GM21529 (cell line): ENCODE data around the gene ECT2L.

Source experiments
- ATAC-seq: cut with Tn5 transposase; IDR thresholded peaks from one replicate; pipeline ENCODE4 v1.9.1; 2021; ENCODE audit not compliant: unreplicated experiment

ECT2L gene

GRCh38 chr6:138803331-138803730, 7.4 kb downstream of the ECT2L start:
- ATAC-seq: no peak

GRCh38 chr6:138803861-138804260, 8.0 kb downstream of the ECT2L start:
- no peak for ATAC-seq

- ATAC-seq: no peak
These were observed 9.3 kb downstream of the ECT2L start for GRCh38 chr6:138805016-138805765.

- no peak for ATAC-seq
These were observed 11.0 kb downstream of the ECT2L start for GRCh38 chr6:138806889-138807288.

GRCh38 chr6:138809677-138810076, 13.8 kb downstream of the ECT2L start:
- no peak for ATAC-seq

- ATAC-seq: no peak
These were observed 16.0 kb downstream of the ECT2L start for GRCh38 chr6:138811866-138812265.

- no peak for ATAC-seq
These were observed 18.4 kb downstream of the ECT2L start for GRCh38 chr6:138814179-138814834.

- no peak for ATAC-seq
These were observed 19.3 kb downstream of the ECT2L start for GRCh38 chr6:138815221-138815620.

- peak; percentile 52 for ATAC-seq
These were observed 20.1 kb downstream of the ECT2L start for GRCh38 chr6:138815797-138816528.

- peak; percentile 20 for ATAC-seq
These were observed 21.9 kb downstream of the ECT2L start for GRCh38 chr6:138817799-138818198.

GRCh38 chr6:138818496-138819194, 22.8 kb downstream of the ECT2L start:
- ATAC-seq: peak; percentile 78

GRCh38 chr6:138821519-138821918, 25.6 kb downstream of the ECT2L start:
- ATAC-seq: no peak

- no peak for ATAC-seq
These were observed 28.7 kb downstream of the ECT2L start for GRCh38 chr6:138824482-138825144.

- ATAC-seq: no peak
These were observed 34.4 kb downstream of the ECT2L start for GRCh38 chr6:138830248-138830647.

GRCh38 chr6:138832182-138832581, 36.3 kb downstream of the ECT2L start:
- no peak for ATAC-seq

GRCh38 chr6:138833816-138834539, 38.1 kb downstream of the ECT2L start:
- ATAC-seq: no peak

- no peak for ATAC-seq
These were observed 41.4 kb downstream of the ECT2L start for GRCh38 chr6:138837246-138837645.

- no peak for ATAC-seq
These were observed 48.3 kb downstream of the ECT2L start for GRCh38 chr6:138844192-138844591.

- ATAC-seq: no peak
These were observed 52.0 kb downstream of the ECT2L start for GRCh38 chr6:138847884-138848283.

- no peak for ATAC-seq
These were observed 52.6 kb downstream of the ECT2L start for GRCh38 chr6:138848461-138848860.
